ENCODE data around the gene ADAM33. TPM values are rescaled to one million over a fixed set of nuclear protein-coding genes. Genes with fewer than 3 reads are reported as not detected.

The ADAM33 gene
- total and polyA plus RNA-seq, 7 donors, result 2.4 to 8.9 (median 4.3) TPM

DNA sequence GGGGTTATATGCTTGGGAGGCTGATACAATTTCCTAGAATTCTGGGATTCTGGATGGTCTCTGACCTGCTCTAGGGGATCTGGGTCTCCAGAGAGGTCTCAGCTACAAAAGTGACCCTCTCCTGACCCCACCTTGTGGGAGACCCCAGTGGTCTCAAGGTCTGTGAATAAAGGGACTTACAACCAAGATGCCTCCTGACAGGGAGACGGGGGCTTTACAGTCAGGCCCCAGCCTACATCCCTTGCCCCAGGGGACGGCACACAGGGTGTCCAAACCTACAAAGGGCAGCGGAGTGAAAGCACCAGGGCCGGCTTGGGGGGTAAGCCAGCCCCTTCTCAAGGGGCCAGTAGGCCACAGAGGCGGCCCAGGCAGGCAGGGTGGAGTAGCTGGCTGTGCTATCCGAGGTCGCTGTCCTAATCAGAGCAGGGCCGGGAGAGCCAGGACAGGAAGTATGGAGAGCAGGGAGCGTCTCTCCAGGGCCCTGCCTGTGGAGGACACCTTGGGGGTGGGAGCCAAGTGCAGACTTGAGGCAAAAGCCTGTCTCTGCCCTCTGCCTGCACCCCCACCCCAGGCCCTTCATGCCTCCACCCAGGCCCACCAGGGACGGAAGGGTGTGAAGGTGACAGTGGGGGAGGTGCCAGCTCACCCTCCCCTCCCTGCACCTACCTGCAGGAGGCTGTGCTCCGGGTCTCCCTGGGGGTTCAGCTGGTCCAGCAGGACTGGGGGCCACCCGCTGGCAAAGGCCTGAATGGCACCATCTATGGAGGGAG, 22.1 kb downstream of the ADAM33 start:
- no peak overlapping the region for H3K4me3 ChIP-seq
- no peaks in the 10 kb centered on the region for H3K36me3 ChIP-seq (ENCODE audit: insufficient read depth in 1 of 2, low read depth in 1 of 2)
- 65 to 74% (median 69%) methylated on average over 12 of the region's 12 CpGs for WGBS, 3 donors
- no peak overlapping the region for H3K27ac ChIP-seq
- TF ChIP-seq CTCF (IDR thresholded peaks at IDR 0.05), result no peak
- H3K9me3 ChIP-seq, result no peaks in the 10 kb centered on the region
- intact Hi-C loops (cut with DNase I), result no loop called here
- peak in 1 of 2 donors; percentile 43 for DNase-seq
- no peaks in the 10 kb centered on the region for H3K4me1 ChIP-seq
- ATAC-seq, result peak in 1 of 4 donors; percentile 11
- peaks cover 0 to 30% (median 15%) of the 10 kb centered on the region in 3 donors for H3K27me3 ChIP-seq (ENCODE audit: insufficient read depth in 3 of 3, low read length in 2 of 3)

DNA sequence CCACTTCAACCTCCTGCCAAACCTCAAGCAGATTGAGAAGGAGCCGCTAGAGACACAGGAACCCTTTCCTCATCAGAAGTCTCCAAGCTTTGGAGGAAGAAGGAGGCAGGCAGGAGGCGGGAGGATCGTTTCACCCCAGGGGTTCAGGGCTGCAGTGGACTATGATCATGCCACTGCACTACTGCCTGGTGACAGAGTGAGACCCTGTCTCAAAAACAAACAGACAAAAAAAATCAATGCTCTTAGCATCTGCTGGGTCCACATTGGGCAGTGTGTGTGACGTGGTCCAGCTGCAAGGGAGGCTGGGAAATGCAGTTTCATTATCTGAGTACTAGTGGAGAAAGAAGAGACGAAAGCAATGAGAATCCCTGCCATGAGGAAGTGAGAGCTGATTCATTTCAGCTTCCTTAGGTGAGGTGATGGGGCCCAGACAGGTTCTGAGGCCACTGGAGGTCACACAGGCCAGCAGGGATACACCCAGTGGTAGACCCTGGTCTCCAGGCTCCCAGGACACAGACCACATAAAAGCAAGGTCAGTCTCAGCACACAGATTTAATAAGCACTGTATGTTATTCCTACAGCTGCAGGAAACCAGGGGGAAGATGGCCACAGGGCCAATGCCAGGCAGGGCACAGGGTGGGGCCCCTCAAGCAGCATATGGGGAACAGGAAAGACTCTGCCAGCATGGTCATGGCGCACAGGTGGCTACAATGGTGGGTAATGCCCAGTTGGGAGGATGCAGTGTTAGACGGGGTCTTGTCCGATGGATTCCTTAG, 22.9 kb downstream of the ADAM33 start:
- intact Hi-C loops (cut with DNase I), result no loop called here
- Histone ChIP-seq H3K9me3 (no peaks in the 10 kb centered on the region), H3K4me3 (no peak overlapping the region), H3K36me3 (ENCODE audit: insufficient read depth in 1 of 2, low read depth in 1 of 2) (no peaks in the 10 kb centered on the region), H3K27me3 (ENCODE audit: insufficient read depth in 3 of 3, low read length in 2 of 3) (peaks cover 0 to 30% (median 15%) of the 10 kb centered on the region in 3 donors), H3K4me1 (no peaks in the 10 kb centered on the region), H3K27ac (no peak overlapping the region)
- no peak for DNase-seq
- no peak for TF ChIP-seq CTCF (IDR thresholded peaks at IDR 0.05)
- ATAC-seq, result no peak
- 52 to 66% (median 58%) methylated on average over 8 of the region's 8 CpGs for WGBS, 3 donors

GRCh38 chr20:3658019-3658715, 23.6 kb downstream of the ADAM33 start:
- peaks cover 0 to 30% (median 15%) of the 10 kb centered on the region in 3 donors for H3K27me3 ChIP-seq (ENCODE audit: insufficient read depth in 3 of 3, low read length in 2 of 3)
- H3K36me3 ChIP-seq (ENCODE audit: insufficient read depth in 1 of 2, low read depth in 1 of 2), result no peaks in the 10 kb centered on the region
- H3K4me3 ChIP-seq, result no peak overlapping the region
- ATAC-seq (no peak), DNase-seq (no peak)
- no peak overlapping the region for H3K27ac ChIP-seq
- no peaks in the 10 kb centered on the region for H3K9me3 ChIP-seq
- TF ChIP-seq CTCF (IDR thresholded peaks at IDR 0.05), result no peak
- intact Hi-C loops (cut with DNase I), result no loop called here
- no peaks in the 10 kb centered on the region for H3K4me1 ChIP-seq
- WGBS, 3 donors, result 68 to 85% (median 76%) methylated on average over 7 of the region's 7 CpGs

GRCh38 chr20:3655131-3655405, 26.7 kb downstream of the ADAM33 start:
- no peaks in the 10 kb centered on the region for H3K4me1 ChIP-seq
- no peak overlapping the region for H3K4me3 ChIP-seq
- DNase-seq (no peak), ATAC-seq (no peak)
- intact Hi-C loops (cut with DNase I), result no loop called here
- H3K27me3 ChIP-seq (ENCODE audit: insufficient read depth in 3 of 3, low read length in 2 of 3), result peaks cover 0 to 6% (median 5%) of the 10 kb centered on the region in 3 donors
- no peak for TF ChIP-seq CTCF (IDR thresholded peaks at IDR 0.05)
- WGBS, 3 donors, result 66 to 87% (median 79%) methylated on average over 4 of the region's 4 CpGs
- no peaks in the 10 kb centered on the region for H3K9me3 ChIP-seq
- no peak overlapping the region for H3K27ac ChIP-seq
- peaks cover 0 to 5% of the 10 kb centered on the region in 2 donors for H3K36me3 ChIP-seq (ENCODE audit: insufficient read depth in 1 of 2, low read depth in 1 of 2)

All from psoas muscle (tissue), 8 donors.